Ovary (tissue), 9 donors: ENCODE results near the gene JADE1. TPM values are rescaled to one million over a fixed set of nuclear protein-coding genes. Genes with fewer than 3 reads are reported as not detected.

Source experiments
- DNase-seq, 5 donors: peaks; one replicate each; pipeline ENCODE4 v3.0.0-alpha.2; 2019 to 2020
- H3K27ac ChIP-seq, 2 donors: fragments of 200-600 bp; one replicate each; pipeline versions ENCODE4 v1.5.1 to v1.8.0; 2019 to 2022
- H3K27me3 ChIP-seq: fragments of 200-600 bp; one replicate; pipeline ENCODE4 v1.8.0; 2022
- H3K36me3 ChIP-seq: fragments of 200-600 bp; sonication (generic); one replicate; pipeline ENCODE4 v1.5.1; 2019
- H3K4me1 ChIP-seq: one replicate; pipeline ENCODE4 v1.8.1; 2013; ENCODE audit warnings: mild to moderate bottlenecking, moderate library complexity; ENCODE audit not compliant: insufficient read depth
- H3K4me3 ChIP-seq: fragments of 200-600 bp; sonication (generic); one replicate; pipeline ENCODE4 v1.5.1; 2017
- H3K9me3 ChIP-seq, 2 donors: fragments of 200-600 bp in 1 of 2; sonication (generic) in 1 of 2; one replicate each; pipeline versions ENCODE4 v1.5.1 to v1.8.1; 2013 to 2019; ENCODE audit warnings: mild to moderate bottlenecking in 1 of 2, moderate library complexity in 1 of 2
- EP300 ChIP-seq: sonication (generic); formaldehyde crosslinking; IDR thresholded peaks from one replicate; pipeline ENCODE4 v1.6.1; 2017; ENCODE audit warnings: antibody characterized with exemption
- POLR2A ChIP-seq: fragments of 450-650 bp; IDR thresholded peaks from one replicate; pipeline ENCODE4 v1.6.1; 2017; ENCODE audit warnings: antibody characterized with exemption, mild to moderate bottlenecking, moderate library complexity
- WGBS, 3 donors: extraction: QIAGEN DNeasy Blood & Tissue Kit in 1 of 3; methylation state at CpG; one replicate each; pipeline versions ENCODE4 v1.1.5 to v1.1.7; 2013 to 2017; 5-methylcytosine and 5-hydroxymethylcytosine counted together
- intact Hi-C, 4 donors: fragments of 100-400 bp; cut with DNase I; formaldehyde crosslinking; loops; one replicate each; pipeline versions ENCODE4 v1.11.0 to v1.15.1; 2022 to 2023
- polyA plus RNA-seq, 2 donors: library from polyadenylated mRNA; stranded (reverse); fragments of 200-250 nt in 1 of 2; fragments of 350-450 nt in 1 of 2; fragmentation: Illumina TruSeq in 1 of 2; extraction: RNeasy Lipid Tissue Mini Kit (QIAGEN cat#74804) in 1 of 2; gene quantifications; one replicate each; pipeline ENCODE4 v1.2.3, GENCODE V29; 2013 to 2014
- total RNA-seq, 7 donors: library from RNA; depleted of rRNA in 2 of 7; stranded (reverse); fragments of >200 nt in 2 of 7; fragmentation: NEBNext Ultra II Directional in 3 of 7; extraction: Animal tissue kit (Norgen Biotek cat#: 25700) in 3 of 7; gene quantifications; one replicate each; pipeline versions ENCODE4 v1.1.0 to v1.2.4, GENCODE V29; 2016 to 2023
- TF ChIP-seq, protein P1 (sequence below), 3 donors: fragments of 450-650 bp in 2 of 3; fragments of 200-600 bp in 1 of 3; IDR thresholded peaks; one replicate each; pipeline versions ENCODE4 v1.5.1 to v1.8.0; 2016 to 2022; ENCODE audit warnings: antibody characterized with exemption in 3 of 3, mild to moderate bottlenecking in 1 of 3
- donor health status: DM: no; HTN: no; CAD: no; lungs with moderate emphysema.
- donor health status: DM: no; HTN: no; CAD: no.
- donor health status: Bipolar disorder and iron deficiency.
- donor health status: DM: yes; HTN: yes; CAD: no.
- donor health status: DM: no; HTN: no; CAD: no.
- donor health status: DM: yes; HTN: yes; CAD: no.

The JADE1 gene
- total and polyA plus RNA-seq, 9 donors = 21.3 to 48.6 (median 34.9) TPM

GRCh38 chr4:128866269-128866668 lies 56.8 kb downstream of the JADE1 start:
- H3K4me1 ChIP-seq = no peaks in the 10 kb centered on the region
- 93 to 94% (median 93%) methylated on average over 2 of the region's 2 CpGs for WGBS, 3 donors
- no peaks in the 10 kb centered on the region for H3K36me3 ChIP-seq
- no peak for DNase-seq
- no peak for TF ChIP-seq EP300
- no peak for TF ChIP-seq POLR2A
- TF ChIP-seq, protein P1, sequence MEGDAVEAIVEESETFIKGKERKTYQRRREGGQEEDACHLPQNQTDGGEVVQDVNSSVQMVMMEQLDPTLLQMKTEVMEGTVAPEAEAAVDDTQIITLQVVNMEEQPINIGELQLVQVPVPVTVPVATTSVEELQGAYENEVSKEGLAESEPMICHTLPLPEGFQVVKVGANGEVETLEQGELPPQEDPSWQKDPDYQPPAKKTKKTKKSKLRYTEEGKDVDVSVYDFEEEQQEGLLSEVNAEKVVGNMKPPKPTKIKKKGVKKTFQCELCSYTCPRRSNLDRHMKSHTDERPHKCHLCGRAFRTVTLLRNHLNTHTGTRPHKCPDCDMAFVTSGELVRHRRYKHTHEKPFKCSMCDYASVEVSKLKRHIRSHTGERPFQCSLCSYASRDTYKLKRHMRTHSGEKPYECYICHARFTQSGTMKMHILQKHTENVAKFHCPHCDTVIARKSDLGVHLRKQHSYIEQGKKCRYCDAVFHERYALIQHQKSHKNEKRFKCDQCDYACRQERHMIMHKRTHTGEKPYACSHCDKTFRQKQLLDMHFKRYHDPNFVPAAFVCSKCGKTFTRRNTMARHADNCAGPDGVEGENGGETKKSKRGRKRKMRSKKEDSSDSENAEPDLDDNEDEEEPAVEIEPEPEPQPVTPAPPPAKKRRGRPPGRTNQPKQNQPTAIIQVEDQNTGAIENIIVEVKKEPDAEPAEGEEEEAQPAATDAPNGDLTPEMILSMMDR (IDR thresholded peaks at IDR 0.05) = no peak
- H3K4me3 ChIP-seq = no peak overlapping the region
- H3K27me3 ChIP-seq = no peaks in the 10 kb centered on the region
- intact Hi-C loops = loop anchor here (10.0 kb wide), 4 partner anchors 51 to 671 kb away; no protein-coding TSS in a partner anchor
- H3K9me3 ChIP-seq = no peaks in the 10 kb centered on the region
- H3K27ac ChIP-seq = no peak overlapping the region

GRCh38 chr4:128866691-128867090 lies 57.2 kb downstream of the JADE1 start:
- Histone ChIP-seq H3K4me3 (no peak overlapping the region), H3K4me1 (no peaks in the 10 kb centered on the region), H3K36me3 (no peaks in the 10 kb centered on the region), H3K27ac (no peak overlapping the region), H3K9me3 (no peaks in the 10 kb centered on the region), H3K27me3 (no peaks in the 10 kb centered on the region)
- no peak for DNase-seq
- intact Hi-C loops = loop anchor here (10.0 kb wide), 4 partner anchors 52 to 672 kb away; no protein-coding TSS in a partner anchor
- WGBS, 3 donors = 90 to 94% (median 91%) methylated on average over 1 of the region's 1 CpG
- TF ChIP-seq EP300 = no peak
- no peak for TF ChIP-seq POLR2A
- TF ChIP-seq, protein P1 (IDR thresholded peaks at IDR 0.05) = no peak

- intact Hi-C loops = loop anchor here (10.0 kb wide), 4 partner anchors 54 to 674 kb away; no protein-coding TSS in a partner anchor
- Histone ChIP-seq H3K4me1 (no peaks in the 10 kb centered on the region), H3K4me3 (no peak overlapping the region), H3K36me3 (no peaks in the 10 kb centered on the region), H3K27ac (no peak overlapping the region), H3K27me3 (no peaks in the 10 kb centered on the region), H3K9me3 (no peaks in the 10 kb centered on the region)
- no peak for TF ChIP-seq EP300
- TF ChIP-seq, protein P1 (IDR thresholded peaks at IDR 0.05) = no peak
- no peak for TF ChIP-seq POLR2A
- WGBS, 3 donors = 90 to 98% (median 96%) methylated on average over 3 of the region's 3 CpGs
- DNase-seq = no peak
Observed at GRCh38 chr4:128868758-128869157, 59.3 kb downstream of the JADE1 start.

DNA sequence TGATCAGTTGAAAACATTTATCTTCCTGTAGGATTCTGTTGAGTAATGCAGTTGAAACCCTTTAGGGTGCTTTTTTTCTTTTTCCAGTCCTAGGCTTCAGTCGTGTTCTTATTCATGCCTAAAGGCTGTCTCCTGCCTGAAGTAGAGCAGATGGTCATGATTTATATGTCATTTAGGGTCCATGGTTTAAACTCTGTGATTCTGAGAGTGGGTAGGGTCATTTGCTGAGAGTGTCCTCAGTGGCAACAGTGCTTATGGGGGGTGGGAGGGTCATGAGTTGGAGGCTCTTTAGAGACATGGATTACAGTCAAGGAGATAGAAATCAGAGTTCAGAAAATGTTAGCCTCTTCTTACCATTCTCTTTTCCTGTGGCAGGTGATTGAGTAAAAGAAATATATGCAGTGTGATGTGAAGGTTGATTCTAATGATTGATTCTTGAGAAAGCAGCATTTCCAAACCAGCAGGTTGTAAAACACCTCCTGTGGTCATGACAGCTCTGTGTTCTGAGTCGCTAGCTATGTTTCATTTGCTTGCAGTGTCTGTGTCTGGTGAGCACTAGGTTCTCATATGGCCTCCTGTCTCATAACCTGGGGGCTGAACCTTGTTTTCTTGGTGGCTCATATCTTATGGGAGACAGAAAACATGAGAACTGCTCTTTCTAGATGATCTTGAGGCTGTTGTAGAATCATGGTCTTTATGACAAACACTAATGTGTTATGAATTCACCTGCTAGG lies 60.4 kb downstream of the JADE1 start:
- intact Hi-C loops = loop anchor here (10.0 kb wide), 4 partner anchors 55 to 675 kb away; no protein-coding TSS in a partner anchor
- H3K36me3 ChIP-seq = no peaks in the 10 kb centered on the region
- 87 to 97% (median 90%) methylated on average over 2 of the region's 2 CpGs for WGBS, 3 donors

More for the DNA sequence above, 60.4 kb downstream of the JADE1 start:
- no peak for TF ChIP-seq EP300
- no peak for TF ChIP-seq POLR2A
- TF ChIP-seq, protein P1 (IDR thresholded peaks at IDR 0.05) = no peak
- Histone ChIP-seq H3K9me3 (no peaks in the 10 kb centered on the region), H3K4me1 (no peaks in the 10 kb centered on the region), H3K27me3 (no peaks in the 10 kb centered on the region), H3K4me3 (no peak overlapping the region), H3K27ac (no peak overlapping the region)
- no peak for DNase-seq
